B cell (primary cell): ENCODE measurements around the gene BPIFB1.

Source experiments
- EZH2 ChIP-seq: IDR thresholded peaks from 2 replicates; pipeline ENCODE4 v1.6.1; 2012; ENCODE audit warnings: borderline replicate concordance, low read depth, mild to moderate bottlenecking, moderate library complexity, low read length; ENCODE audit not compliant: insufficient read depth, poor library complexity, severe bottlenecking
- TF ChIP-seq, protein P1 (sequence below): fragments of 200-600 bp; IDR thresholded peaks from one replicate; pipeline ENCODE4 v1.8.0; 2022; ENCODE audit warnings: antibody characterized with exemption, mild to moderate bottlenecking

DNA sequence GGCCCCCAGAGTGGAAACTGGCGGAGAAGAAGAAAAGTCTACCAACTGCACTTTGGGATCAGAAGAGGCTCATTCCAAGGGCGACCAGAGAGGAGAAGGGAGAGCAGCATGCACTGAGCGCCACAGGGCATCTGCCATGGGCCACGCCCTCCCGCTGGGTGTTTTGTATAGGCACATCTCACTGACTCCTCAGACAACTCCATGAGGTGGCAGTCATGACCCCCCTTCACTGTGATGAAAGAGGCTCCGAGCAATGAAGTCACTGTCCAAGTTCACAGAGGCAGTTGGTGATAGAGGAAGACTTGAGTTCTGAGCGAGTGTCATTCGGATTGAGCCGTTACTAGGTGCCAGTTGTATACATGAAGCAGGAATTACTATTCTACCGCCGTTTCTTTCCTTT lies 15.4 kb downstream of the BPIFB1 start:
- TF ChIP-seq, protein P1, sequence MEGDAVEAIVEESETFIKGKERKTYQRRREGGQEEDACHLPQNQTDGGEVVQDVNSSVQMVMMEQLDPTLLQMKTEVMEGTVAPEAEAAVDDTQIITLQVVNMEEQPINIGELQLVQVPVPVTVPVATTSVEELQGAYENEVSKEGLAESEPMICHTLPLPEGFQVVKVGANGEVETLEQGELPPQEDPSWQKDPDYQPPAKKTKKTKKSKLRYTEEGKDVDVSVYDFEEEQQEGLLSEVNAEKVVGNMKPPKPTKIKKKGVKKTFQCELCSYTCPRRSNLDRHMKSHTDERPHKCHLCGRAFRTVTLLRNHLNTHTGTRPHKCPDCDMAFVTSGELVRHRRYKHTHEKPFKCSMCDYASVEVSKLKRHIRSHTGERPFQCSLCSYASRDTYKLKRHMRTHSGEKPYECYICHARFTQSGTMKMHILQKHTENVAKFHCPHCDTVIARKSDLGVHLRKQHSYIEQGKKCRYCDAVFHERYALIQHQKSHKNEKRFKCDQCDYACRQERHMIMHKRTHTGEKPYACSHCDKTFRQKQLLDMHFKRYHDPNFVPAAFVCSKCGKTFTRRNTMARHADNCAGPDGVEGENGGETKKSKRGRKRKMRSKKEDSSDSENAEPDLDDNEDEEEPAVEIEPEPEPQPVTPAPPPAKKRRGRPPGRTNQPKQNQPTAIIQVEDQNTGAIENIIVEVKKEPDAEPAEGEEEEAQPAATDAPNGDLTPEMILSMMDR: no peak
- TF ChIP-seq EZH2: no peak
